ENCODE data around the gene RBP4.

The RBP4 gene

GRCh38 chr10:93596539-93596938 lies 4.5 kb downstream of the RBP4 start:
- in situ Hi-C loops (cut with HindIII; ENCODE audit: low sequenced_read_pairs): no loop called here

- in situ Hi-C loops (cut with HindIII; ENCODE audit: low sequenced_read_pairs): no loop called here
Observed at GRCh38 chr10:93595378-93596161, 5.5 kb downstream of the RBP4 start.

DNA sequence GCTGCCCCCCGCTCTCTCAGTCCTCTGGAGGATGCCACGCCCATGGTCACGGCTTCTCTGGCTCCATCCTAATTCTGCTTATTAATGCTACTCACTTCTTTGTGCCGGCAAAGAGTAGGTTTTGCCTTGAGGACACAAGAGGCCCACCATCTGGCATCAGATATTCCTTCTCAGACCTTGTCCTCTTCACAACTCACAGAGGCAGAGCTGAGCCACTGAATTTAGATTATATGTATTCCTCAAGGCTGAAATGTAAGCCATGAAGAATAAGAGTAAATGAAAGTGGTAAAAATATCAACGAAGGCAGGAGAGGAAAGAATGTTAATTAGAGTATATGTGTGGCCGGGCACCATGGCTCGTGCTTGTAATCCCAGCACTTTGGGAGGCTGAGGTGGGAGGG lies 6.5 kb downstream of the RBP4 start:
- in situ Hi-C loops (cut with HindIII; ENCODE audit: low sequenced_read_pairs): no loop called here

DNA sequence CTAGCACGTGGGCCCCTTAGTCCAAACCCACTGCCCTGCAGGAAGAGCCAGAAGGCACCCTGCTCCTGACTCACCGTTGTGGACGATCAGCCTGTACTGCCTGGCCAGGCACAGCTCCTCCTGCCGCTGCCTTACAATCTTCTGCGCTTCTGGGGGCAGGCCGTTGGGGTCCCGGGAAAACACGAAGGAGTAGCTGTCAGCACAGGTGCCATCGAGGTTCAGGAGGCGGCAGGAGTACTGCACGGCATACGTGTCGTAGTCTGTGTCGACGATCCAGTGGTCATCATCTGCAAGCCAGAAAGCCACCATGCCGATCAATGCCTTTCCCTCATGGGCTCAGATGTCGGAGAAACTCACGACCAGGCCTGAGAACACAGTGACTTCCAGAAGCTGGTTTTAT lies 7.3 kb downstream of the RBP4 start:
- in situ Hi-C loops (cut with HindIII; ENCODE audit: low sequenced_read_pairs): no loop called here

DNA sequence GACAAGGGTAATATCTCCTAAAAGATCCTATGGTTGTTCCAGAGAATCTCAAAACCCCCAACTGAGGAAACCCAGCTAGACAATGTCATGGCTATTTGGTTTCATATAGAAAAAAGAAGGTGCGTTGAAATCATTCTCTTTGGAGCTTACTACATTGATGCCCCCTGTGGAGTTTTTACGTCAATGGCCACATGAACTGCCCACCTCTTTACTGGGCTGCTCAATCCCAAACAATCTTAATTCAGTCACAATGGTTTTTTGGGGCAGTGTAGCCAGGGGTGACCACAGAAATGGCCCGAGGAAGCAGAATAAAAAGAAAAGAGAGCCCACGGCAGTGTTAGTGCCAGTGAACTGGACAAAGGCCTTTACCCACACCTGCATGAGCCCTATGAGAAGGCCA lies 7.8 kb downstream of the RBP4 start:
- in situ Hi-C loops (cut with HindIII; ENCODE audit: low sequenced_read_pairs): no loop called here

GRCh38 chr10:93591065-93591808 lies 9.8 kb downstream of the RBP4 start:
- in situ Hi-C loops (cut with HindIII; ENCODE audit: low sequenced_read_pairs): no loop called here

GRCh38 chr10:93590638-93591037 lies 10.4 kb downstream of the RBP4 start:
- in situ Hi-C loops (cut with HindIII; ENCODE audit: low sequenced_read_pairs): no loop called here

GRCh38 chr10:93589648-93590562 lies 11.1 kb downstream of the RBP4 start:
- in situ Hi-C loops (cut with HindIII; ENCODE audit: low sequenced_read_pairs): no loop called here

GRCh38 chr10:93584445-93584844 lies 16.6 kb downstream of the RBP4 start:
- in situ Hi-C loops (cut with HindIII; ENCODE audit: low sequenced_read_pairs): no loop called here

- in situ Hi-C loops (cut with HindIII; ENCODE audit: low sequenced_read_pairs): no loop called here
Observed at GRCh38 chr10:93580828-93581227, 20.2 kb downstream of the RBP4 start.

DNA sequence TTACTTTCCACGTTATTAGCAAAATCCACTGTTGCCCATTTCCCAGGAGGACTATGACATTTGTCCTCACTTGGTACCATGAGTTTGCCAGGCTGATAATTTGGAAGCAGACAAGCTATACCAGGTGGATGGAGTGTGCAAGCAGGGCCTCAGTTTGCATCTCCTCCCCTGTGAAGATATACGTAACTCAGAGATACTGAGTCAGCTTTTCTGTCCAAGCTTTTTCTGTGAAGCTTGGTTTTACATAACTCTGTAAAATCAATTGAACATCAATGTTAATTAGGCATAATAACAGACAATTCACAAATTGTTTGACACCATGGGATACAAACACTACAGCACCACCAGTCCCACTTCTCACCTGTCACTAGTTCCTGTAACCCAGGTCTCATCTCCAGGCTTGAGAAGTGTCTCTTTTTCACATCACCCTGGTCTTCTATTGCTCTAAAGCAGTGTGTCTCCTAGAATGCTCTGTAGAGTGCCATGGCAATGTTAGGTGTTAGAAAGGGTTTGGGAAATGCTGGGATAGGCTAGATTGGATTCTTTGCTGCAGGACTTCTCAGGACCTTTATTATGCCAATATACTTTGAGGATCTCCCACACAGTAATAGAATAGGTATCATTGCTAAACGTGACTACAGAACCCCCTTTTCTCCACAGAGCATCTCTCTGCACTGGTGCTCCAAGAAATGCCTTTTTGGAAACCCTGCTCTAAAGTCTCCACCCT lies 20.9 kb downstream of the RBP4 start:
- in situ Hi-C loops (cut with HindIII; ENCODE audit: low sequenced_read_pairs): no loop called here

- in situ Hi-C loops (cut with HindIII; ENCODE audit: low sequenced_read_pairs): no loop called here
Observed at GRCh38 chr10:93579089-93579488, 21.9 kb downstream of the RBP4 start.

DNA sequence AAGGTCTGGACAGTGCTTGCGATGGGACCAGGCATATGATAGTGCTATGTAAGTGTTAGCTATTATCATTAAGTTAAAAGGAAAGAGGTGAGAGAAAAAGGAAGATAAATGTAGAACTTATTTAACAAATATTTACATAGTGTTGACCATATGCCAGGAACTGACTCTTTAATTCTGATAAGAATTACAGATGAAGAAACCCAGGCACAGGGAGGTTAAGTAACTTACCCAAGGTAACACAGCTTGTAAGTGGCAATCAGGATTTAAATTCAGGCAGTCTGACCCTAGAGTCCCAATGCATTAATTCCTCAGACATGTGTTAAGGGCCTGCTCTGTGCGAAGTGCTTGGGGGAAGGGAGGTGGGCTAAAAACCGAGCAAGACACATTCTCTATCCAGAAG lies 23.5 kb downstream of the RBP4 start:
- in situ Hi-C loops (cut with HindIII; ENCODE audit: low sequenced_read_pairs): no loop called here

GRCh38 chr10:93576888-93577287 lies 24.1 kb downstream of the RBP4 start:
- in situ Hi-C loops (cut with HindIII; ENCODE audit: low sequenced_read_pairs): no loop called here

DNA sequence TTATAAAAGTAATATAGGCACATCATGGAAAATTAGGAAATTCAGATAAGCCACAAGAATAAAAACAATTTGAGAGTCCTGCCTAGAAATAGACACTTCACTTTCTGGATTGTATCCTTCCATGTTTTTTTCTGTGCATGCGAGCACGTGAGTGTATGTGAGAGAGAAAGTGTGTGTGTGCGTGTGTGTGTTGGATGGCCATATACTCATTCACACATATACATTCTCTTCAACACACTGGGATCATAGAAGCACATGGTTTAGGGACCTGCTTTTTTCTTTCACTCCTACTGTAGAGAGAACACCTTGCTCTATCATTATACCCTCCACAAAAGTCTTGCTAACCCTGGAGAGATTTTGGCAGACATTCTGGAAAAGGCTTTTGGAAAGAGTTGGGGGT lies 27.1 kb downstream of the RBP4 start:
- in situ Hi-C loops (cut with HindIII; ENCODE audit: low sequenced_read_pairs): loop anchor here (5.0 kb wide), 1 partner anchor 58 kb away; no protein-coding TSS in a partner anchor

- in situ Hi-C loops (cut with HindIII; ENCODE audit: low sequenced_read_pairs): loop anchor here (5.0 kb wide), 1 partner anchor 59 kb away; no protein-coding TSS in a partner anchor
Observed at GRCh38 chr10:93573051-93573909, 27.8 kb downstream of the RBP4 start.

DNA sequence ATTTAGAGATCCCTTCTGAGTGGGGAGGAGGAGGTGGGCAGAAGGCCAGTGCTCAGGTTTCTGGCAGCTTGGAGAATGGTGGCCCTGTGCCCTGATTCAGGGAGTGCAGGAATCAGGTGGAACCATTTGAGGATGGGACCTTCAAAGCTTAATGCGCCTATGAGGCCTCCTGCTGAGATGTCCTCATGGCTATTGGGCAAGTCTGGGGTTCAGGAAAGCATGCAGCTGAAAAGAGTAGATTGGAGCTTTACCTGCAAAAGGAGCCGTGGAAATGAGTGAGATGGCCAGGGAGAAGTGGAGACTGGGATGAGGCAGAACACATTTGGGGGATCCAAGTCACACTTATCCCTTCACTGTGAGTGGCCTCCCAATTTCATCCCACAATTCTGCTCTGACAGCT lies 28.4 kb downstream of the RBP4 start:
- in situ Hi-C loops (cut with HindIII; ENCODE audit: low sequenced_read_pairs): loop anchor here (5.0 kb wide), 1 partner anchor 60 kb away; no protein-coding TSS in a partner anchor

- in situ Hi-C loops (cut with HindIII; ENCODE audit: low sequenced_read_pairs): loop anchor here (5.0 kb wide), 1 partner anchor 62 kb away; no protein-coding TSS in a partner anchor
Observed at GRCh38 chr10:93570383-93570782, 30.7 kb downstream of the RBP4 start.

DNA sequence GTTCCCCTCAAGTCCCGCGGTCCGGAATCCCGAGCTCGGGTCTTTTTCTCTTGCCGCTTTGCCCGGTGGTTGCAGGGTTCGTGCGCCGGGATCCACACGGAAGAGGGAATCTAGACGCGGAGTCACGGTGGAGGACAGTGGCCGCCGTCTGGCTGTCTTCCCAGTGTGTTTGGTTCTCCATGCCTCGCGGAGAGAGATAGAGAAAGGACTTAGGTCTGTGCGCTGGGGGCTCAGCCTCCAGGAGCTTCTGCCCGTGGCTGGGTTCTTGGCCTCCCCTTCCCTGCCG lies 33.0 kb downstream of the RBP4 start:
- in situ Hi-C loops (cut with HindIII; ENCODE audit: low sequenced_read_pairs): no loop called here

Measured in DLD1 (cell line).